ENCODE results near the gene PRR36.

DNA sequence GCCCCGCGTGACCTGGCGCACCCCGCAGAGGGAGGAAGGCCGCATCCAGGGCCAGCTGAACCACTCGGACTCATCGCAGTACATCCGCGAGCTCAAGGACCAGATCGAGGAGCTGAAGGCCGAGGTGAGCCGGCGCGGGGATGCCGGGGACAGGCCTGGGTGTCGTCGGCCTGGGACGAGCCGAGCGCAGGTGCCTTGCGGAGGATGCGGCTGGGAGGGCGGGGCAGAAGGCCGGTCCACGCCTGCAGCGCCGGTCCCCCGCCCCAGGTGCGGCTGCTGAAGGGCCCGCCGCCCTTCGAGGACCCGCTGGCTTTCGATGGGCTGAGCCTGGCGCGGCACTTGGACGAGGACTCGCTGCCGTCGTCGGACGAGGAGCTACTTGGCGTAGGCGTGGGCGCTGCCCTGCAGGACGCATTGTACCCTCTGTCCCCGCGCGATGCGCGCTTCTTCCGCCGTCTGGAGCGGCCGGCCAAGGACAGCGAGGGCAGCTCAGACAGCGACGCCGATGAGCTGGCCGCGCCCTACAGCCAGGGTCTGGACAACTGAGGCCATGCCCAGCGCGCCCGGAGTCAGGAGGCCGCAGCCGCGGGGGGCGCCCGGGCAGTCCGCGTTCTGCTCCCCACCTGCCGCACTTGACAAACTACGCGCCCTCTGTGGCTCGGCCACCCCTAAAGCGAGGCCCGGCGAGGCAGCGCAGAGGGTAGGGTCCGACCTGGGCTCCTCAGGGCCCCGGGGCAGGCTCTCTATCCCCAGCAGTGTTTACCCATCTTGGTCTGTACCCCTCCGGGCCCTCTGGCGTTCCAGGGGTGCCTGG is 10.8 kb downstream of the PRR36 start:
- TF ChIP-seq, protein P1, sequence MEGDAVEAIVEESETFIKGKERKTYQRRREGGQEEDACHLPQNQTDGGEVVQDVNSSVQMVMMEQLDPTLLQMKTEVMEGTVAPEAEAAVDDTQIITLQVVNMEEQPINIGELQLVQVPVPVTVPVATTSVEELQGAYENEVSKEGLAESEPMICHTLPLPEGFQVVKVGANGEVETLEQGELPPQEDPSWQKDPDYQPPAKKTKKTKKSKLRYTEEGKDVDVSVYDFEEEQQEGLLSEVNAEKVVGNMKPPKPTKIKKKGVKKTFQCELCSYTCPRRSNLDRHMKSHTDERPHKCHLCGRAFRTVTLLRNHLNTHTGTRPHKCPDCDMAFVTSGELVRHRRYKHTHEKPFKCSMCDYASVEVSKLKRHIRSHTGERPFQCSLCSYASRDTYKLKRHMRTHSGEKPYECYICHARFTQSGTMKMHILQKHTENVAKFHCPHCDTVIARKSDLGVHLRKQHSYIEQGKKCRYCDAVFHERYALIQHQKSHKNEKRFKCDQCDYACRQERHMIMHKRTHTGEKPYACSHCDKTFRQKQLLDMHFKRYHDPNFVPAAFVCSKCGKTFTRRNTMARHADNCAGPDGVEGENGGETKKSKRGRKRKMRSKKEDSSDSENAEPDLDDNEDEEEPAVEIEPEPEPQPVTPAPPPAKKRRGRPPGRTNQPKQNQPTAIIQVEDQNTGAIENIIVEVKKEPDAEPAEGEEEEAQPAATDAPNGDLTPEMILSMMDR (IDR thresholded peaks at IDR 0.05): no peak
- no peak for TF ChIP-seq POLR2A (IDR thresholded peaks at IDR 0.05)
